ENCODE data around the gene SCN5A.

Gene SCN5A

GRCh38 chr3:38549957-38550840 is 99.3 kb downstream of the SCN5A start:
- DNase-seq (ENCODE audit: low read depth), result no peak
- no peak overlapping the region for H3K4me3 ChIP-seq (ENCODE audit: low read depth, low read length)
- TF ChIP-seq MYC (IDR thresholded peaks at IDR 0.05; ENCODE audit: low read depth, low read length) (no peak), POLR2A (IDR thresholded peaks at IDR 0.05; ENCODE audit: extremely low read depth, insufficient read length) (no peak)

GRCh38 chr3:38549486-38549885 is 100.0 kb downstream of the SCN5A start:
- H3K4me3 ChIP-seq (ENCODE audit: low read depth, low read length), result no peak overlapping the region
- no peak for DNase-seq (ENCODE audit: low read depth)
- TF ChIP-seq POLR2A (IDR thresholded peaks at IDR 0.05; ENCODE audit: extremely low read depth, insufficient read length), result no peak

- no peak for TF ChIP-seq CTCF (IDR thresholded peaks at IDR 0.05; ENCODE audit: low read depth, low read length)
- no peak for TF ChIP-seq MAX (IDR thresholded peaks at IDR 0.05; ENCODE audit: low read depth, low read length)
- no peak for TF ChIP-seq POLR2A (IDR thresholded peaks at IDR 0.05; ENCODE audit: extremely low read depth, insufficient read length)
- TF ChIP-seq MYC (IDR thresholded peaks at IDR 0.05; ENCODE audit: low read depth, low read length), result no peak
- no peak overlapping the region for H3K4me3 ChIP-seq (ENCODE audit: low read depth, low read length)
- DNase-seq (ENCODE audit: low read depth), result no peak
Observed at GRCh38 chr3:38549082-38549481, 100.4 kb downstream of the SCN5A start.

DNA sequence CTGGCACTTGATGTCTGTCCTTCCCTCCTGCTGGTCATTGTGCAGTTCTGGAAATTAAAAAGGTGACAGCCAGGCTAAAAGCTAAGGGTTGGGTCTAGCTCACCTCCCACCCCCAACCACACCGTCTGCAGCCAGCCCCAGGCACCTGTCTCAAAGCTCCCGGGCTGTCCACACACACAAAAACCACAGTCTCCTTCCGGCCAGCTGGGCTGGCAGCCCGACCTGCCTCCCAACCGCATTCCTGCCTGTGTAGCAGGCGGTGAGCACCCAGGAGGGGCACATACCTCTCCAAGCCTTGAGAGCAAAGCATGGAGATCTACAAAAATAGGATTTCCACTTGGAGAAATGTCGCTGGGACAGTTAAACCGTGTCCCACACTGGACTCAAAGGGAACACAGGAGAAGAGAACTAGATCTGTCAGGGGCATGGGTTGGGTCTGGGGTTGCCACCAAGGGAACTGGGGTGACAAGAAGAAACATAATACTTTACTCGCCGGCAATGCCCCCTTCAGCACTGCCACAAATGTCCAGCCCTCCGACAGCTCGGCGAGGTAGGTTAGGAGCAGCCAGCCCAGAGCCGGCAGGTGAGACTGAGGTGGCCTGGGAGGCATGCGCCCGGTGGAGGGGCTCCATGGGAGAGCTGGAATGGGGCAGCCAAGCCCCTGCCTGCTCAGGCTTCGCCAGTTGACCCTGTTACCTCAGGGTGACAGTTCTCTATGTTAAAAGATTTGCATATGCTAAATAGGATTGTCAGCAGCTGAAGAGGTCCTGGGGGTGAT is 101.1 kb downstream of the SCN5A start:
- no peak overlapping the region for H3K4me3 ChIP-seq (ENCODE audit: low read depth, low read length)
- DNase-seq (ENCODE audit: low read depth), result no peak
- TF ChIP-seq MYC (IDR thresholded peaks at IDR 0.05; ENCODE audit: low read depth, low read length) (no peak), CTCF (IDR thresholded peaks at IDR 0.05; ENCODE audit: low read depth, low read length) (no peak), POLR2A (IDR thresholded peaks at IDR 0.05; ENCODE audit: extremely low read depth, insufficient read length) (no peak), MAX (IDR thresholded peaks at IDR 0.05; ENCODE audit: low read depth, low read length) (no peak)

- TF ChIP-seq MAX (IDR thresholded peaks at IDR 0.05; ENCODE audit: low read depth, low read length) (no peak), MYC (IDR thresholded peaks at IDR 0.05; ENCODE audit: low read depth, low read length) (no peak), CTCF (IDR thresholded peaks at IDR 0.05; ENCODE audit: low read depth, low read length) (no peak), POLR2A (IDR thresholded peaks at IDR 0.05; ENCODE audit: extremely low read depth, insufficient read length) (no peak)
- H3K4me3 ChIP-seq (ENCODE audit: low read depth, low read length), result no peak overlapping the region
- no peak for DNase-seq (ENCODE audit: low read depth)
Observed at GRCh38 chr3:38545983-38546382, 103.5 kb downstream of the SCN5A start.

- H3K4me3 ChIP-seq (ENCODE audit: low read depth, low read length), result no peak overlapping the region
- DNase-seq (ENCODE audit: low read depth), result no peak
- TF ChIP-seq MAX (IDR thresholded peaks at IDR 0.05; ENCODE audit: low read depth, low read length), result no peak
- no peak for TF ChIP-seq MYC (IDR thresholded peaks at IDR 0.05; ENCODE audit: low read depth, low read length)
- TF ChIP-seq POLR2A (IDR thresholded peaks at IDR 0.05; ENCODE audit: extremely low read depth, insufficient read length), result no peak
- no peak for TF ChIP-seq CTCF (IDR thresholded peaks at IDR 0.05; ENCODE audit: low read depth, low read length)
Observed at GRCh38 chr3:38545550-38545949, 103.9 kb downstream of the SCN5A start.
